Measurements from ENCODE around the gene ANK3. TPM values are rescaled to one million over a fixed set of nuclear protein-coding genes. Genes with fewer than 3 reads are reported as not detected.

The ANK3 gene
- total RNA-seq, 2 experiments from 2014 or later, result 15.0 to 19.1 TPM

DNA sequence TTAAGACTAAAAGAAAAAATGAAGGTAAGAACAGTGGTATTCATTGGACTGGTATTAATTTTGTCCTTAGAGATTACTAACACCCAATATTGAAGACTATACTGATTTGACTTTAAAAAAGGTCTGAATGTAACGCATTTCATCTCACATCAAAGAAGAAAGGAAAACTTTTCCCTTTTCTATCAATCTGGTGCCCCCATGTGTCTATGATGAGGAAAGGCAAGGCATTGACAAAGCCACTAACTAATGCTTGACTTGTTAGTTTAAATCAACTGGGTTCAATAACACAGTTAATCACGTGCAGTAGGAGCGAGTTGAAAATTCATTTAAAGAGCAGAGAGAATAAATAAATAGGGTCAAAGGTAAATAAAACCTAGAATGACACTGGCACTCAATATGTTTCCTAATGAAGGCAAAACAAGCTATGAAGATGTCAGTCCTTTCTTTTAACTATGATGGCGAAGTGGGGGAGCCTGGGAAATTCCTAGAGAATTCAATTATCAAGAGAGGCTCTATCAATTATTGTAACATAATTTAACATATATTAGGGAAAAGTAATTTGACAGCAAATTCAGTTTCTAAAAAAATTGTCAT is 180.9 kb downstream of the ANK3 start:
- CTCF ChIA-PET, result interaction anchor here (0.8 to 8.7 kb wide), 7 partner anchors 11 to 583 kb away, joined by 3 to 43 read pairs (median 4); no protein-coding TSS in a partner anchor
- H3K4me3 Mint-ChIP-seq, result no peak overlapping the region
- peaks cover 16% of the 10 kb centered on the region for H3K36me3 Mint-ChIP-seq (ENCODE audit: low read depth)
- no peak overlapping the region for H3K27ac Mint-ChIP-seq
- H3K27me3 Mint-ChIP-seq, result no peaks in the 10 kb centered on the region
- no peaks in the 10 kb centered on the region for H3K9me3 Mint-ChIP-seq
- DNase-seq, result no peak
- POLR2A ChIA-PET, result no interaction called here
- peaks cover 28% of the 10 kb centered on the region for H3K4me1 Mint-ChIP-seq

DNA sequence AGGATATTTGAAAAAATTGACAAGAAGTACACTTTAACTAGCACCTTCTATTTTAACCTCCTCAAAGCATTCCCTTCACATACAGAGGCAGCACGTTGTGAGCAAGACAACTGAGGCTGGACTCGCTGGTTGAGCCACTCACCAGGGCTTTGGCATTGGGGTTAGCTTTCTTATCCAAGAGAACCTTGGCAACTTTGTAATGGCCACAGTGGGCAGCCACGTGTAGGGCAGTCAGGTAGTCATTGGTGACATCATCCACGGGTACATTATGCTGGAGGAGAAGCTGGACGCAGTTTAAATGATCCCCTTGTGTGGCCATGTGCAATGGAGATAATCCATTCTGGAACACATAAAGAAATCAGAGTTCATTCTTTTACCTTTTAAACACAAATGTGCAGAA is 181.8 kb downstream of the ANK3 start:
- ChIA-PET CTCF (interaction anchor here (0.8 to 8.7 kb wide), 5 partner anchors 10 to 582 kb away, joined by 3 to 43 read pairs (median 4); no protein-coding TSS in a partner anchor), POLR2A (no interaction called here)
- Mint-ChIP-seq H3K27ac (no peak overlapping the region), H3K4me3 (no peak overlapping the region), H3K9me3 (no peaks in the 10 kb centered on the region), H3K4me1 (peaks cover 28% of the 10 kb centered on the region), H3K36me3 (ENCODE audit: low read depth) (peaks cover 16% of the 10 kb centered on the region), H3K27me3 (no peaks in the 10 kb centered on the region)
- no peak for DNase-seq

GRCh38 chr10:60206735-60207134 is 182.9 kb downstream of the ANK3 start:
- no peak overlapping the region for H3K4me3 Mint-ChIP-seq
- CTCF ChIA-PET, result interaction anchor here (0.6 to 8.7 kb wide), 3 partner anchors 92 to 109 kb away, joined by 3 to 43 read pairs (median 5); no protein-coding TSS in a partner anchor
- no peak for DNase-seq
- no peak overlapping the region for H3K27ac Mint-ChIP-seq
- POLR2A ChIA-PET, result no interaction called here
- no peaks in the 10 kb centered on the region for H3K9me3 Mint-ChIP-seq
- H3K4me1 Mint-ChIP-seq, result peaks cover 23% of the 10 kb centered on the region
- peaks cover 9% of the 10 kb centered on the region for H3K36me3 Mint-ChIP-seq (ENCODE audit: low read depth)
- H3K27me3 Mint-ChIP-seq, result no peaks in the 10 kb centered on the region

DNA sequence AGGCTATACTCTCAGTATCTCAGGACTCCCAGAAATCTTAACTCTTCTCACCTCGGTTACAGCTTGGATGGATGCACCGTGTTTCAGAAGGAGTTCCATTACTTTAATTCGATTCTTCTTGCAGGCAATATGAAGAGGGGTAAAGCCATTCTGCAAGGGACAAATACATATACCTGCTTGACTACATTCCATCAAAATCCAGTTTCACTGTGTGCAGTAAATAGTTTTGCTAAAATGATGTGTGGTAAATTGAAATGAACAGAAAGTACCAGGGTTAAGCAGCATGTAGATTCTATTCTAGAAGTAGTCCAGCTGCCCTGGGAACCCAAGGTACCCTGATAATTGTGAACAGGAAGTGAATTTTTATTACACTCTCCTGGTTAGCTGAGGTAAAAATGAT is 183.9 kb downstream of the ANK3 start:
- ChIA-PET CTCF (interaction anchor here (0.8 to 8.7 kb wide), 3 partner anchors 91 to 339 kb away, joined by 3 to 43 read pairs (median 16); no protein-coding TSS in a partner anchor), POLR2A (no interaction called here)
- no peak overlapping the region for H3K27ac Mint-ChIP-seq
- H3K4me3 Mint-ChIP-seq, result no peak overlapping the region
- H3K36me3 Mint-ChIP-seq (ENCODE audit: low read depth), result peaks cover 4% of the 10 kb centered on the region
- no peaks in the 10 kb centered on the region for H3K27me3 Mint-ChIP-seq
- DNase-seq, result no peak
- H3K9me3 Mint-ChIP-seq, result no peaks in the 10 kb centered on the region
- H3K4me1 Mint-ChIP-seq, result peaks cover 15% of the 10 kb centered on the region

GRCh38 chr10:60203993-60204618 is 185.6 kb downstream of the ANK3 start:
- Mint-ChIP-seq H3K4me1 (peaks cover 3% of the 10 kb centered on the region), H3K36me3 (ENCODE audit: low read depth) (no peaks in the 10 kb centered on the region), H3K9me3 (no peaks in the 10 kb centered on the region), H3K27ac (no peak overlapping the region), H3K27me3 (no peaks in the 10 kb centered on the region), H3K4me3 (no peak overlapping the region)
- ChIA-PET POLR2A (no interaction called here), CTCF (interaction anchor here (0.7 to 8.7 kb wide), 9 partner anchors 9 to 564 kb away, joined by 3 to 43 read pairs (median 4); no protein-coding TSS in a partner anchor)
- no peak for DNase-seq

DNA sequence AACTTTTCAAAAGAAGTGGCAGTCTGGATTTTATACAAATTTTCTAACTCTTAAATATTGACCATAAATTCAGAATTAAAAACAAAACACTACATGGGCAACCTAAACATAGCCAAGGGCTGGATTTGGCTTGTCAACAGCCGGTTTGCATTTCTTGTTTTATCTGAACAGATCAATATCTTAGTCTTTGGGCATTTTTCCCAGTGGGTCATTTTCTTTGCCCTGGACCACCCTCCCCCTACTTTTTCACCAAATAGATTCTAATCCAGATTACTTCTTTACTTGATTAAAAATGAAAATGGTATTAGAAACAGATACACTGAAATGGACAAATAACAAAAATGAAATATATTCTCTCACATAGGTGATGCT is 189.0 kb downstream of the ANK3 start:
- H3K27me3 Mint-ChIP-seq, result no peaks in the 10 kb centered on the region

DNA sequence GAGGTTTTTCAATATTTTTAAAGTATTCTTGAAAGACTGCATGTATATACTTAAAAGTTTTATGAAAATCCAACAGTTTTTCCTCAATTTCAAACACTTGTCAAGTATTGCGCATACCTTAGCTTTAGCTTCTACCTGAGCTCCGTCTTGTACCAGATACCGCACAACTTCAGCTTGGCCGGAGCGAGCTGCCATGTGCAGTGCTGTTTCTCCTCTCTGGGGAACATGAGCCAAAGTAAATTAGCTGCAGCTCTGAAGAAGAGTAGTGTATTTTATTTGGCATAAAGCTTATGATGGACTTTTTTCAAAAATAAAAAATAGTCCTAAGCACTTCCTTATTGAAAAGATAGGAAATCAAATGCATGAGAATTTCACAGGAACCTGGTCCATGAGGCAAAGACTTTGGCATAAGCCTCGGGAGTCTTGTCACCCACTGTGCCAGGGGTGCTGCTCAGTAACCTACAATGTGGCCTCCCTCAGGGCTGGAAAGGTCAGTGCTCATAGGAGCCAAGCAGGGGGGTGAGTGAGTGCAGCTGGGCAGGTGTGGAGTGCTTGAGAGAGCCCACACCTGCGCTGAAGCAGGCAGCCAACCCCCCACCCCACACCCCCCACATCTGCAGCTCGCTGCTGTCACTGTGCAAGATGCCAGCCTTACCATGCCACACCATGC is 189.5 kb downstream of the ANK3 start:
- no peak overlapping the region for H3K27ac Mint-ChIP-seq
- ChIA-PET CTCF (interaction anchor here (1.0 kb wide), 1 partner anchor 12 kb away, joined by 3 read pairs; no protein-coding TSS in a partner anchor), POLR2A (interaction anchor here (0.6 kb wide), 1 partner anchor 514 kb away, joined by 3 read pairs; no protein-coding TSS in a partner anchor)
- no peaks in the 10 kb centered on the region for H3K4me1 Mint-ChIP-seq
- H3K9me3 Mint-ChIP-seq, result no peaks in the 10 kb centered on the region
- no peaks in the 10 kb centered on the region for H3K27me3 Mint-ChIP-seq
- no peaks in the 10 kb centered on the region for H3K36me3 Mint-ChIP-seq (ENCODE audit: low read depth)
- H3K4me3 Mint-ChIP-seq, result no peak overlapping the region
- no peak for DNase-seq

More for the DNA sequence above, 189.0 kb downstream of the ANK3 start:
- no peak overlapping the region for H3K27ac Mint-ChIP-seq
- ChIA-PET POLR2A (interaction anchor here (0.6 kb wide), 1 partner anchor 515 kb away, joined by 3 read pairs; no protein-coding TSS in a partner anchor), CTCF (interaction anchor here (1.1 kb wide), 1 partner anchor 11 kb away, joined by 3 read pairs; no protein-coding TSS in a partner anchor)
- H3K4me3 Mint-ChIP-seq, result no peak overlapping the region
- DNase-seq, result no peak
- no peaks in the 10 kb centered on the region for H3K4me1 Mint-ChIP-seq
- no peaks in the 10 kb centered on the region for H3K9me3 Mint-ChIP-seq
- H3K36me3 Mint-ChIP-seq (ENCODE audit: low read depth), result no peaks in the 10 kb centered on the region

GRCh38 chr10:60197206-60197605 is 192.5 kb downstream of the ANK3 start:
- ChIA-PET CTCF (interaction anchor here (1.3 kb wide), 1 partner anchor 11 kb away, joined by 4 read pairs; no protein-coding TSS in a partner anchor), POLR2A (no interaction called here)
- Mint-ChIP-seq H3K9me3 (no peaks in the 10 kb centered on the region), H3K4me3 (no peak overlapping the region), H3K27ac (no peak overlapping the region), H3K27me3 (no peaks in the 10 kb centered on the region), H3K36me3 (ENCODE audit: low read depth) (peaks cover 6% of the 10 kb centered on the region), H3K4me1 (no peaks in the 10 kb centered on the region)
- DNase-seq, result no peak

DNA sequence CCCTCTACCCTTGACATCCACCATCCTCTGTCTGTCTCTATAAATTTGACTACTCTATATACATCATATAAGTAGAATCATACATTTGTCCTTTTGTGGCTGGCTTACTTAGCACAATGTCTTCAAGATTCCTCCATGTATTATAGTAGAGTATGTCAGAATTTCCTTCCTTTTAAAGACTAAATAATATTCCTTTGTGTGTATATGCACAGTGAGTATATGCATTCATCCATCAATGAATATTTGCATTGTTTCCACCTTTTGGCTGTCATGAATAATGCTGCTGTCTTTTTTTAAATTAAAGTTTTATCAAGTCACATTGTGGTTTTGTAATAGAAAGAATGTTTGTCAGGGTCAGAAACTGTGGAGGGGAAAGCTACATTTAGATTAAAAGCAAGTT is 195.3 kb downstream of the ANK3 start:
- ChIA-PET CTCF (interaction anchor here (1.1 kb wide), 1 partner anchor 79 kb away, joined by 4 read pairs; no protein-coding TSS in a partner anchor), POLR2A (no interaction called here)
- Mint-ChIP-seq H3K27me3 (no peaks in the 10 kb centered on the region), H3K9me3 (no peaks in the 10 kb centered on the region), H3K4me1 (peaks cover 4% of the 10 kb centered on the region), H3K27ac (no peak overlapping the region), H3K36me3 (ENCODE audit: low read depth) (peaks cover 16% of the 10 kb centered on the region), H3K4me3 (no peak overlapping the region)
- DNase-seq, result no peak

GRCh38 chr10:60192946-60193345 is 196.7 kb downstream of the ANK3 start:
- no peak overlapping the region for H3K4me3 Mint-ChIP-seq
- ChIA-PET POLR2A (no interaction called here), CTCF (no interaction called here)
- H3K9me3 Mint-ChIP-seq, result no peaks in the 10 kb centered on the region
- no peaks in the 10 kb centered on the region for H3K27me3 Mint-ChIP-seq
- peaks cover 4% of the 10 kb centered on the region for H3K4me1 Mint-ChIP-seq
- no peak overlapping the region for H3K27ac Mint-ChIP-seq
- H3K36me3 Mint-ChIP-seq (ENCODE audit: low read depth), result peaks cover 16% of the 10 kb centered on the region
- DNase-seq, result no peak

DNA sequence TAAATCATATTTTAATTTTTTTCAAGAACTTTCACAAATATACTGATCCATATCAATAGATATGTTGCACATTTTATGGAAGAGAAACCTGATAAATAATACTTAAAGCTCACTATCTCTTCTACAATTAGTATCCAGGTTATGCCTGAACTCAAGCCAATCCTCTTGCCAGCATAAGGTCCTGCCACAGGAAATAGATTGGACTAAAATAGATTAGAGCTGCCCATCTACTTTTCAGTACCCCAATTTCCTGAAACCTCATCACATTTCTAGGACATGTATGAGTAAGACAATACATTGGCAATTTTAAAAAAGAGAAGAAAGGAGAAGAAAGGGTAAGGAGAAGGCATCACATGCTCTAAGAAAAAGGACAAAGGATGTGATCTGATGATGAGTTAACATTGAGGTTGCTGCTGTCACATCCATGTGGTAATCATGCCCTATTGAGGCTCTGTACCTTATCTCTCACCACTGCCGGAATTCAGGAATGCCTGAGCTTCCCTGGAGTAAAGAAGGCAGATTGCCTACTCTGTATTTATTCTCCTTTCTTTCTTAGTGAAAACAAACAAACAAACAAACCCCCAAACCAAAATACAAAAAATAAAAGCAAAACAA is 199.7 kb downstream of the ANK3 start:
- CTCF ChIA-PET, result interaction anchor here (1.4 to 1.6 kb wide), 2 partner anchors 14 to 48 kb away, joined by 3 to 5 read pairs; no protein-coding TSS in a partner anchor
- Mint-ChIP-seq H3K27ac (no peak overlapping the region), H3K27me3 (no peaks in the 10 kb centered on the region), H3K4me1 (peaks cover 9% of the 10 kb centered on the region), H3K9me3 (no peaks in the 10 kb centered on the region), H3K36me3 (ENCODE audit: low read depth) (peaks cover 19% of the 10 kb centered on the region), H3K4me3 (no peak overlapping the region)
- DNase-seq, result no peak
- POLR2A ChIA-PET, result no interaction called here

DNA sequence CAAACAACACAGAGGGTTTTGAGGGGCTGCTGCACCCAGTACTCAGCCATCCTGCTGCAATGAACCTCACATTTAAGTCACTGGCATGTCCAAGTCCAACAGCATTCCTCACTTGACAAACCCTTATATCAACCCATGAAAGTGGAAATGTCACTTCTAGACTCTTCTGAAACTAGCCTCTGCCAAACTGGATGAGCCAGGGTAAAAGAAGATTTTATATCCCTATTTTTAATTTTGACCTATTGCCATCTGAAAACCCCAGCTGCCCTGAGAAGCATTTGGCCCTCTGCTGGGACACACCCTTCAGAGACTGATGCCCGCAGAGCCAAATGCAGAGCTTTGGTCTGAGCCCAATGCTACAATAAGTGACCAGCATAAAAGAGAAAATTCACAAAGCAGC is 201.1 kb downstream of the ANK3 start:
- H3K27ac Mint-ChIP-seq, result no peak overlapping the region
- peaks cover 14% of the 10 kb centered on the region for H3K36me3 Mint-ChIP-seq (ENCODE audit: low read depth)

DNA sequence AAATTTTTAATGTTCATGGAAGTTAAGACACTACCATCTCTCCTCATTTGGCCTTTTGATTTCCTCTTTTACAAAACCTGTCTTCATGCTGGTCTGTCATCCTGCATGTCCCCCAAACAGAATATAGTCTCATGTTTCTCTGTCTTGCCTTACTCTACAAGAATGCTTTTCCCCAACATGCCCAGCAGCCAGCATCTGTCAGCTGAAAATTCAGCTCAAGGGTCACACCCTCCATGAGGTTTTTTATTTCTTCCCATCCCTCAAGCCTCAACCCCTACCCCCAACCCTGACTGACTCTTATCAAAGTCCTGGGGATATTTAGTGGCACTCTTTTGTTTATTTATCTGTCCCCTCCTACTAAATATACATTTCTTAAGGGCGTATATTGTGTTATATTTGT is 202.0 kb downstream of the ANK3 start:
- POLR2A ChIA-PET, result no interaction called here
- no peak overlapping the region for H3K27ac Mint-ChIP-seq
- no peaks in the 10 kb centered on the region for H3K27me3 Mint-ChIP-seq
- H3K4me1 Mint-ChIP-seq, result peaks cover 9% of the 10 kb centered on the region
- H3K36me3 Mint-ChIP-seq (ENCODE audit: low read depth), result peaks cover 14% of the 10 kb centered on the region
- no peaks in the 10 kb centered on the region for H3K9me3 Mint-ChIP-seq
- CTCF ChIA-PET, result no interaction called here
- no peak overlapping the region for H3K4me3 Mint-ChIP-seq
- no peak for DNase-seq

More for the DNA sequence above, 201.1 kb downstream of the ANK3 start:
- no peak for DNase-seq
- CTCF ChIA-PET, result interaction anchor here (0.9 to 1.4 kb wide), 2 partner anchors 11 to 49 kb away, joined by 3 read pairs; no protein-coding TSS in a partner anchor
- no peaks in the 10 kb centered on the region for H3K27me3 Mint-ChIP-seq
- peaks cover 9% of the 10 kb centered on the region for H3K4me1 Mint-ChIP-seq
- POLR2A ChIA-PET, result no interaction called here
- H3K9me3 Mint-ChIP-seq, result no peaks in the 10 kb centered on the region
- no peak overlapping the region for H3K4me3 Mint-ChIP-seq

Measured in activated CD4-positive, alpha-beta memory T cell treated with anti-CD3 and anti-CD28 coated beads, Interleukin-2, amount 10 ng/mL, durations not matched to agents 7 days and 5 days (primary cell).